Adrenal gland (tissue), 5 donors: Measurements from ENCODE around the gene UGT3A1.

Experiments
- POLR2A ChIP-seq, 2 donors: fragments of 450-650 bp; IDR thresholded peaks; one replicate each; pipeline ENCODE4 v1.6.1; 2017; ENCODE audit warnings: antibody characterized with exemption in 2 of 2, mild to moderate bottlenecking in 2 of 2, moderate library complexity in 1 of 2
- TF ChIP-seq, protein P1 (sequence below), 6 experiments: fragments of 450-650 bp in 4 of 6; fragments of 200-600 bp in 2 of 6; sonication (generic) in 1 of 6; IDR thresholded peaks; 1 replicate in 5 of 6; 2 replicates in 1 of 6; pipeline versions ENCODE4 v1.5.1 to v1.8.0; 2016 to 2021; ENCODE audit warnings: antibody characterized with exemption in 6 of 6, mild to moderate bottlenecking in 2 of 6, moderate library complexity in 1 of 6
- donor health status: DM: no; HTN: no; CAD: no.

DNA sequence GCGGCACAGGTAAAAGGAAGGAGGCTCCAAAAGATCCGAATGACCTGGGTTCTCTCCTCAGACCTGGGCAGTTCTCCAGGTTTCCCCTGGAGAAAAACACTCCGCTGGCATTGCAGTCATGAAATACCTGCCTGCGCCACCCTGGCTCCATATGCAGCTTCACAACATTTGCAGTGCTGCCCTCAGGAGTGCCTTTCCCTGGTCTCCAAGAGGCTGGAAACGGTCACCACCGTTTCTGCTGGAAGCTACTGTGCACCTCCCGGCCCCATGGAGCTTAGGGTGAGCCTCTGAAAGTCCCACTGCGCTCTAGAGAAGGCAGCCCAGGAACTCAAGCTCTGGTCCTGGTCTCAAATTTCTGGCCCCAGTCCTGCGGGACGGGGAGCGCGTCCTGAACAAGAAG is 670 bp downstream of the UGT3A1 start:
- TF ChIP-seq, protein P1, sequence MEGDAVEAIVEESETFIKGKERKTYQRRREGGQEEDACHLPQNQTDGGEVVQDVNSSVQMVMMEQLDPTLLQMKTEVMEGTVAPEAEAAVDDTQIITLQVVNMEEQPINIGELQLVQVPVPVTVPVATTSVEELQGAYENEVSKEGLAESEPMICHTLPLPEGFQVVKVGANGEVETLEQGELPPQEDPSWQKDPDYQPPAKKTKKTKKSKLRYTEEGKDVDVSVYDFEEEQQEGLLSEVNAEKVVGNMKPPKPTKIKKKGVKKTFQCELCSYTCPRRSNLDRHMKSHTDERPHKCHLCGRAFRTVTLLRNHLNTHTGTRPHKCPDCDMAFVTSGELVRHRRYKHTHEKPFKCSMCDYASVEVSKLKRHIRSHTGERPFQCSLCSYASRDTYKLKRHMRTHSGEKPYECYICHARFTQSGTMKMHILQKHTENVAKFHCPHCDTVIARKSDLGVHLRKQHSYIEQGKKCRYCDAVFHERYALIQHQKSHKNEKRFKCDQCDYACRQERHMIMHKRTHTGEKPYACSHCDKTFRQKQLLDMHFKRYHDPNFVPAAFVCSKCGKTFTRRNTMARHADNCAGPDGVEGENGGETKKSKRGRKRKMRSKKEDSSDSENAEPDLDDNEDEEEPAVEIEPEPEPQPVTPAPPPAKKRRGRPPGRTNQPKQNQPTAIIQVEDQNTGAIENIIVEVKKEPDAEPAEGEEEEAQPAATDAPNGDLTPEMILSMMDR (IDR thresholded peaks at IDR 0.05), result no peak
- TF ChIP-seq POLR2A (IDR thresholded peaks at IDR 0.05), result no peak
